MCF 10A (cell line): ENCODE results near the gene FARP1. TPM values are rescaled to one million over a fixed set of nuclear protein-coding genes. Genes with fewer than 3 reads are reported as not detected.

Experiments
- BruUV-seq: library from RNA; stranded (reverse); fragments of 400-500 nt; replicated peaks from 2 replicates; lab custom pipeline; 2021; lab: Mats Ljungman, UMichigan
- CTCF ChIA-PET: fragments of 300-600 bp; sonication (Branson Sonifier 250); formaldehyde crosslinking; extraction: SDS; loops from one replicate; lab custom pipeline; 2021; ENCODE audit warnings: antibody characterized with exemption, inconsistent platforms; lab: Yijun Ruan, JAX
- POLR2A ChIA-PET: fragments of 300-600, 350-650 bp; sonication (Branson Sonifier 250); formaldehyde crosslinking; extraction: SDS; loops from one replicate; lab custom pipeline; 2020; ENCODE audit warnings: antibody characterized with exemption, inconsistent platforms; lab: Yijun Ruan, JAX
- DNase-seq: peaks from one replicate; pipeline ENCODE4 v3.0.0-alpha.2; 2018; ENCODE audit not compliant: unreplicated experiment
- H3K27ac Mint-ChIP-seq: one replicate; pipeline ENCODE4 v1.8.0; 2022; ENCODE audit warnings: mild to moderate bottlenecking, low read depth, mixed read lengths; ENCODE audit not compliant: unreplicated experiment
- H3K27me3 Mint-ChIP-seq: one replicate; pipeline ENCODE4 v1.8.0; 2022; ENCODE audit warnings: mixed read lengths; ENCODE audit not compliant: insufficient read depth, unreplicated experiment
- H3K36me3 Mint-ChIP-seq: one replicate; pipeline ENCODE4 v1.8.0; 2022; ENCODE audit warnings: mild to moderate bottlenecking, moderate library complexity, mixed read lengths; ENCODE audit not compliant: insufficient read depth, unreplicated experiment
- H3K4me1 Mint-ChIP-seq: one replicate; pipeline ENCODE4 v1.8.0; 2022; ENCODE audit warnings: mixed read lengths; ENCODE audit not compliant: insufficient read depth, unreplicated experiment
- H3K4me3 Mint-ChIP-seq: one replicate; pipeline ENCODE4 v1.8.0; 2022; ENCODE audit warnings: mild to moderate bottlenecking, moderate library complexity, mixed read lengths; ENCODE audit not compliant: unreplicated experiment
- H3K9me3 Mint-ChIP-seq: one replicate; pipeline ENCODE4 v1.8.0; 2022; ENCODE audit warnings: mixed read lengths; ENCODE audit not compliant: unreplicated experiment
- CTCF ChIP-seq: fragments of 200-600 bp; IDR thresholded peaks from one replicate; pipeline ENCODE4 v1.8.0; 2022; ENCODE audit warnings: antibody characterized with exemption, mild to moderate bottlenecking; ENCODE audit not compliant: unreplicated experiment
- intact Hi-C: fragments of 100-400 bp; cut with micrococcal nuclease; formaldehyde crosslinking; loops from 2 replicates; pipeline ENCODE4 v1.14.1; 2022
- total RNA-seq: library from RNA; stranded (reverse); gene quantifications from 2 replicates; pipeline ENCODE4 v1.2.3, GENCODE V29; 2022

FARP1 gene
- total RNA-seq, 1 experiment from 2014 or later: 30.1 TPM

- intact Hi-C loops: no loop called here
- Mint-ChIP-seq H3K9me3 (no peaks in the 10 kb centered on the region), H3K27me3 (no peaks in the 10 kb centered on the region), H3K27ac (peak overlapping the region; percentile 75), H3K4me3 (no peak overlapping the region), H3K4me1 (peaks cover 10% of the 10 kb centered on the region), H3K36me3 (peaks cover 74% of the 10 kb centered on the region)
- no TSS peak for BruUV-seq
- ChIA-PET CTCF (interaction anchor here (0.7 kb wide), 1 partner anchor 45 kb away, joined by 3 read pairs; no protein-coding TSS in a partner anchor), POLR2A (no interaction called here)
- DNase-seq: no peak
- TF ChIP-seq CTCF: no peak
These were observed 319.5 kb downstream of the FARP1 start for GRCh38 chr13:98462241-98462882.

GRCh38 chr13:98462946-98463345, 320.1 kb downstream of the FARP1 start:
- DNase-seq: no peak
- peaks cover 74% of the 10 kb centered on the region for H3K36me3 Mint-ChIP-seq
- POLR2A ChIA-PET: no interaction called here
- intact Hi-C loops: no loop called here
- H3K4me3 Mint-ChIP-seq: no peak overlapping the region
- peaks cover 10% of the 10 kb centered on the region for H3K4me1 Mint-ChIP-seq
- CTCF ChIA-PET: interaction anchor here (0.7 to 0.9 kb wide), 2 partner anchors 45 to 190 kb away, joined by 3 to 4 read pairs; no protein-coding TSS in a partner anchor
- H3K9me3 Mint-ChIP-seq: no peaks in the 10 kb centered on the region
- H3K27me3 Mint-ChIP-seq: no peaks in the 10 kb centered on the region
- peak overlapping the region; percentile 75 for H3K27ac Mint-ChIP-seq
- TF ChIP-seq CTCF: no peak
- BruUV-seq: no TSS peak

- POLR2A ChIA-PET: no interaction called here
- H3K36me3 Mint-ChIP-seq: peaks cover 67% of the 10 kb centered on the region
- BruUV-seq: no TSS peak
These were observed 323.8 kb downstream of the FARP1 start for GRCh38 chr13:98466634-98467236.

More at GRCh38 chr13:98466634-98467236, 323.8 kb downstream of the FARP1 start:
- Mint-ChIP-seq H3K9me3 (no peaks in the 10 kb centered on the region), H3K4me1 (peaks cover 10% of the 10 kb centered on the region), H3K4me3 (no peak overlapping the region), H3K27me3 (no peaks in the 10 kb centered on the region), H3K27ac (no peak overlapping the region)
- intact Hi-C loops: loop anchor here (5.0 kb wide), 1 partner anchor 206 kb away; no protein-coding TSS in a partner anchor
- CTCF ChIA-PET: interaction anchor here (0.5 to 2.3 kb wide), 12 partner anchors 17 to 443 kb away, joined by 3 to 9 read pairs (median 3); no protein-coding TSS in a partner anchor
- TF ChIP-seq CTCF: peak; percentile 49
- peak; percentile 50 for DNase-seq
